ENCODE data around the gene ALK.

DNA sequence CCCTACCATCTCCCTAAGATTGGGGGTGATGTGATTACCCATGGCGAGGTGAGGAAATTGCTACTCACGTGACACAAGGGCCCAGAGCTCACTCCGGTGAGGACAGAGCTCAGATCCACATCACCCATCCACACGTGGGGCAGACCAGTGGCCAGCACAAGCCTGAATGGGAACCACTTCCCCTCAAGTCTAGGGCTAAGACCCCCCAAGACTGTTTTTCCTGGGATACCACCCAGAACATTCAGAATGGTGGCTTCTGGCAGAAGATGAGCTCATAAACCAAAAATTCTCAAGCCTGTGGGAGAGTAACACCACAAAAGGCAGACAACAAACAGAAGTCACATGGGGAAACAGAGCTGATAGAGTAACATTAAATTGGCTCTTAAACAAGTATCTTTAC is 321.4 kb downstream of the ALK start:
- no peak for TF ChIP-seq CTCF (IDR thresholded peaks at IDR 0.05)
- TF ChIP-seq POLR2A (IDR thresholded peaks at IDR 0.05): no peak
